ENCODE data around the gene ARAP3.

The ARAP3 gene

DNA sequence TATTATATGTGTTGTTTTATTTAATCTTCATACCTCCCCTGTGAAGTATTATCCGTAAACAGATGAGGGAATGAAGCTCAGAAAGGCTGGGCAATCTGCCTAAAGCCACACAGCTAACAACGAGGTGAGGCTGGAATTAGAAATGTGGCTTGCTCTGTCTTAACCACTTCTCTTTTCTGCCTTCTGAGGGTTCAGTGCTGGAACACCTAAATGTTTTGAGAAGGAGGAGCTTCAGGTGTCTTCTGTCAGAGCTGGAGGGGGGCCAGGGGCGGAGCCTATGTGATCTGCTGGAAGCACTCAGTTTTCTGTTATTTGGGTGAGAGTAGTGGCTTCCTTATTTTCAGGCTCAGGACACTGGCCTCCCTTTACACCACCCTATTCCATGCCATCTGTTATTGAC is 35.0 kb upstream of the ARAP3 start:
- H3K4me3 ChIP-seq (replicated peaks; ENCODE audit: low read depth, low read length): no peak overlapping the region
- H3K36me3 ChIP-seq (ENCODE audit: control insufficient read depth, insufficient read depth, low read length): no peaks in the 10 kb centered on the region
- TF ChIP-seq, protein P1, sequence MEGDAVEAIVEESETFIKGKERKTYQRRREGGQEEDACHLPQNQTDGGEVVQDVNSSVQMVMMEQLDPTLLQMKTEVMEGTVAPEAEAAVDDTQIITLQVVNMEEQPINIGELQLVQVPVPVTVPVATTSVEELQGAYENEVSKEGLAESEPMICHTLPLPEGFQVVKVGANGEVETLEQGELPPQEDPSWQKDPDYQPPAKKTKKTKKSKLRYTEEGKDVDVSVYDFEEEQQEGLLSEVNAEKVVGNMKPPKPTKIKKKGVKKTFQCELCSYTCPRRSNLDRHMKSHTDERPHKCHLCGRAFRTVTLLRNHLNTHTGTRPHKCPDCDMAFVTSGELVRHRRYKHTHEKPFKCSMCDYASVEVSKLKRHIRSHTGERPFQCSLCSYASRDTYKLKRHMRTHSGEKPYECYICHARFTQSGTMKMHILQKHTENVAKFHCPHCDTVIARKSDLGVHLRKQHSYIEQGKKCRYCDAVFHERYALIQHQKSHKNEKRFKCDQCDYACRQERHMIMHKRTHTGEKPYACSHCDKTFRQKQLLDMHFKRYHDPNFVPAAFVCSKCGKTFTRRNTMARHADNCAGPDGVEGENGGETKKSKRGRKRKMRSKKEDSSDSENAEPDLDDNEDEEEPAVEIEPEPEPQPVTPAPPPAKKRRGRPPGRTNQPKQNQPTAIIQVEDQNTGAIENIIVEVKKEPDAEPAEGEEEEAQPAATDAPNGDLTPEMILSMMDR (IDR thresholded peaks at IDR 0.05; ENCODE audit: insufficient read depth, low read length, poor library complexity, severe bottlenecking): no peak
- no peak for DNase-seq (ENCODE audit: extremely low read depth, insufficient read length)
- no peaks in the 10 kb centered on the region; the same call in 1 of the 2 replicates for H3K27me3 ChIP-seq (replicated peaks; ENCODE audit: control insufficient read depth, insufficient read depth, low read length)

DNA sequence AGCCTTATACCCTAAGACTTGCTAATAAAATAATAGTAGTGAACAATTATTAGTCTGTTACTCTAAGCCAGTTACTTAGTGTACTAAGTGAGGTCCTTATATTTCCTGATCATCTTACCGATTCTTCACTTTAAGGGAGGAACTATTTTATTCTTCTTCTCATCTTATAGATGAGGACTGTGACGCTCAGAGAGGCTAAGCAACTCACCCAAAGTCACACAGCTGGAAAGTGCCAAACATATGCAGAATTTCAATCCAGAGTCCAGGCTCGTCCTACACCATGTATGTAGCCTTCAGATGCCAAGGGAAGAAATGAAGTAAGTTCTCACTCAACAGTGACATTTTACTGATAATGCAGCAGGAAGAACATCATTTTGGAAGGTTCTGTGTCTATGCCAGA is 34.4 kb upstream of the ARAP3 start:
- Histone ChIP-seq H3K27me3 (replicated peaks; ENCODE audit: control insufficient read depth, insufficient read depth, low read length) (no peaks in the 10 kb centered on the region; the same call in 1 of the 2 replicates), H3K36me3 (ENCODE audit: control insufficient read depth, insufficient read depth, low read length) (no peaks in the 10 kb centered on the region), H3K4me3 (replicated peaks; ENCODE audit: low read depth, low read length) (no peak overlapping the region)
- no peak for DNase-seq (ENCODE audit: extremely low read depth, insufficient read length)
- TF ChIP-seq, protein P1 (IDR thresholded peaks at IDR 0.05; ENCODE audit: insufficient read depth, low read length, poor library complexity, severe bottlenecking): no peak

DNA sequence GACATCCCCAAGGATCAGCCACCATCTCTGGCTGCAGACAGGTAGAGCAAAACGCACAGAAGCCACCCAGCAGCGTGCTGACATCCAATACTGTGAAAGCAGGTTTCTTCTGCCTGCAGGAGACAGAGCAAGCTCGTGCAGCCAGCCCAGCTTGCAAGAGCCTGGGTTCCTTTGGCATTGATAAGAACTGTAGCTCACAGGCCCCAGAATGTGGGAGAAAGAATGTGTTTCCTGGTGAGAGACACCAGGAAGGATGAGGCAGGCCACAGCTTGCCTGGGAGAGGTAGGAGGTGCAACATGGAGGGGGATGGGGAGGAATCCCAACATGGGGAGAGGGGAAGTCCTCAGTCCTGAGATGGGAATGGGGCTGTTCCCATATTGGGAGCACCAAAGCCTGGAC is 34.0 kb upstream of the ARAP3 start:
- Histone ChIP-seq H3K36me3 (ENCODE audit: control insufficient read depth, insufficient read depth, low read length) (no peaks in the 10 kb centered on the region), H3K27me3 (replicated peaks; ENCODE audit: control insufficient read depth, insufficient read depth, low read length) (no peaks in the 10 kb centered on the region; the same call in 1 of the 2 replicates), H3K4me3 (replicated peaks; ENCODE audit: low read depth, low read length) (no peak overlapping the region)
- DNase-seq (ENCODE audit: extremely low read depth, insufficient read length): no peak
- TF ChIP-seq, protein P1 (IDR thresholded peaks at IDR 0.05; ENCODE audit: insufficient read depth, low read length, poor library complexity, severe bottlenecking): no peak

DNA sequence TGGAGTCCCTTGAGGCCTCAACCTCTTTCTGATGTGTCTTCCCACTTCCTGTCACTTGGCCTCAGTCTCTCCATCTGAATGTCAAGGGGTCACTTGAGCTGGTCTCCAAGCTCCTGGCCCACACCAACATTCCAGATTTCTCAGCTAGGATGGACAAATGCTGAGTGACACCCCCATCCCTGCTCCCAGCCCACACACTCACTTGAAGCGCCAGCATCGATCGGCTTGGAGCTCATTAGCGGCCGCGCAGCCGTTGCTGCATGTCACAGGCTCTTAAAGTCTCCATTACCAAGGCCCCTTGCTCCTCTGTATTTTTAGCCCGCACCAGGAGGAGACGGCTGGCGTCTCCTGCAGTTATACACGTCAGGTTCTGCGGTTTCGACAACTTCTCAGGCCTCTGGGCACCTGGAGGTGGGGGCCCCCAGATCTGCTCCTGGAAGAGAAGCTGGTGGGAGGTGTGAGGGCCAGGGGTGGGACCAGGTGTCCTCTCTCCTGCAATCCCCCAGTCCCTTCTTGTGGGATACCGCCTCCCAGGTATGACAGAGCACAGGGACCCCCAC is 33.4 kb upstream of the ARAP3 start:
- Histone ChIP-seq H3K4me3 (replicated peaks; ENCODE audit: low read depth, low read length) (no peak overlapping the region), H3K27me3 (replicated peaks; ENCODE audit: control insufficient read depth, insufficient read depth, low read length) (no peaks in the 10 kb centered on the region; the same call in 1 of the 2 replicates), H3K36me3 (ENCODE audit: control insufficient read depth, insufficient read depth, low read length) (no peaks in the 10 kb centered on the region)
- TF ChIP-seq, protein P1 (IDR thresholded peaks at IDR 0.05; ENCODE audit: insufficient read depth, low read length, poor library complexity, severe bottlenecking): no peak
- DNase-seq (ENCODE audit: extremely low read depth, insufficient read length): no peak

DNA sequence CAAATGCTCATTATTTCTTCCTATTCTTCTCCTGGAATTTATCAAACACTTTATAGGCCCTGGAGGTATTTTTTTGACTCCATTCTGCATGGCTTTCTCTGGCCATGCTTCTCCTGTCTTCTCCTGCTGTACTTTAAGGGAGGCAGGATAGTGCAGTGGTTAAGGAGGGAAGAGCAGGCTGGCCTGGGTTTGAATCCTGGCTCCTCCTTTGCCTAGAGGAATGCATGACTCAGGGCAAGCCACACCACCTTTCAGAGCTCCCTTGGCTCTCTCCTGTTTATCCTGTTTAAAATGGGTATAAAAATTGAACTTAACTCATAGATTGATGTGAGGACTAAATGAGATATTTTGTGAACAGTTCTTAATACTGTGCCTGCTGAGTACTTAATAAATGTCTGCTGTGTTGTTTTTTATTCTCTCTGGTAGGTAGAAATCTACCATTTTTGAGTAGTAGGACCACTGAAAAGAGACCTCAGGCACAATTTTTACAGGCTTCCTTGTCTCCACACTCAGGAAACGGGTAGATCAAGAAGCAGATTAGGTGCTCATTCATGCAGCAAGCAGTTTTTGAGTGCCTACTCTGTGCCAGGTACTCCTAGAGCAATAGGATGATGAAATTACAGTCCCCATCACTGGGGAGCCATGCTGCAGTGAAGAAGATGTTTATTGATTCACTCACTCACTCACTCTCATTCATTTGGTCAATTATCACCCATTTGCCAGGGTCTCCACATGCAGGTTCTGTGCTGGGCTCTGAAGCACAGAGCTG is 32.7 kb upstream of the ARAP3 start:
- no peak for DNase-seq (ENCODE audit: extremely low read depth, insufficient read length)
- H3K4me3 ChIP-seq (replicated peaks; ENCODE audit: low read depth, low read length): no peak overlapping the region
- H3K27me3 ChIP-seq (replicated peaks; ENCODE audit: control insufficient read depth, insufficient read depth, low read length): no peaks in the 10 kb centered on the region; the same call in 1 of the 2 replicates
- no peaks in the 10 kb centered on the region for H3K36me3 ChIP-seq (ENCODE audit: control insufficient read depth, insufficient read depth, low read length)
- TF ChIP-seq, protein P1 (IDR thresholded peaks at IDR 0.05; ENCODE audit: insufficient read depth, low read length, poor library complexity, severe bottlenecking): no peak
